ENCODE measurements around the gene LETM1. TPM values are rescaled to one million over a fixed set of nuclear protein-coding genes. Genes with fewer than 3 reads are reported as not detected.
A peak's percentile ranks its signal among the peaks of the same experiment; 100 is the strongest.

The LETM1 gene
- polyA plus RNA-seq, 1 donor = 27.4 TPM

GRCh38 chr4:1808396-1808795 lies 47.6 kb downstream of the LETM1 start:
- Histone ChIP-seq H3K9me3 (ENCODE audit: control insufficient read depth, low read depth, low read length) (peaks cover 2% of the 10 kb centered on the region), H3K4me3 (ENCODE audit: low read length) (no peak overlapping the region), H3K27me3 (ENCODE audit: control insufficient read depth, insufficient read depth, low read length) (no peaks in the 10 kb centered on the region), H3K36me3 (ENCODE audit: control insufficient read depth, insufficient read depth, low read length) (peaks cover 63% of the 10 kb centered on the region), H3K4me1 (ENCODE audit: control insufficient read depth, insufficient read depth, low read length) (peaks cover 54% of the 10 kb centered on the region), H3K27ac (ENCODE audit: low read length) (peak overlapping the region; percentile 36)
- WGBS (ENCODE audit: insufficient coverage, low lambda C conversion rate) = no CpG with 5 or more reads among the region's 6 CpGs
- no peak for DNase-seq

- Histone ChIP-seq H3K4me3 (ENCODE audit: low read length) (no peak overlapping the region), H3K4me1 (ENCODE audit: control insufficient read depth, insufficient read depth, low read length) (peaks cover 57% of the 10 kb centered on the region), H3K27me3 (ENCODE audit: control insufficient read depth, insufficient read depth, low read length) (no peaks in the 10 kb centered on the region), H3K9me3 (ENCODE audit: control insufficient read depth, low read depth, low read length) (peaks cover 6% of the 10 kb centered on the region), H3K36me3 (ENCODE audit: control insufficient read depth, insufficient read depth, low read length) (peaks cover 66% of the 10 kb centered on the region), H3K27ac (ENCODE audit: low read length) (no peak overlapping the region)
- no CpG with 5 or more reads among the region's 16 CpGs for WGBS (ENCODE audit: insufficient coverage, low lambda C conversion rate)
- no peak for DNase-seq
These were observed 48.6 kb downstream of the LETM1 start for GRCh38 chr4:1807332-1807777.

- no peak for DNase-seq
These were observed 49.2 kb downstream of the LETM1 start for GRCh38 chr4:1806596-1807331.

GRCh38 chr4:1806223-1806564 lies 49.8 kb downstream of the LETM1 start:
- H3K4me1 ChIP-seq (ENCODE audit: control insufficient read depth, insufficient read depth, low read length) = peaks cover 65% of the 10 kb centered on the region
- WGBS (ENCODE audit: insufficient coverage, low lambda C conversion rate) = no CpG with 5 or more reads among the region's 11 CpGs
- no peak overlapping the region for H3K4me3 ChIP-seq (ENCODE audit: low read length)
- peaks cover 18% of the 10 kb centered on the region for H3K9me3 ChIP-seq (ENCODE audit: control insufficient read depth, low read depth, low read length)
- H3K27me3 ChIP-seq (ENCODE audit: control insufficient read depth, insufficient read depth, low read length) = no peaks in the 10 kb centered on the region
- H3K27ac ChIP-seq (ENCODE audit: low read length) = no peak overlapping the region
- H3K36me3 ChIP-seq (ENCODE audit: control insufficient read depth, insufficient read depth, low read length) = peaks cover 74% of the 10 kb centered on the region
- DNase-seq = no peak

More at GRCh38 chr4:1806596-1807331, 49.2 kb downstream of the LETM1 start:
- Histone ChIP-seq H3K4me1 (ENCODE audit: control insufficient read depth, insufficient read depth, low read length) (peaks cover 61% of the 10 kb centered on the region), H3K36me3 (ENCODE audit: control insufficient read depth, insufficient read depth, low read length) (peaks cover 72% of the 10 kb centered on the region), H3K27ac (ENCODE audit: low read length) (no peak overlapping the region), H3K27me3 (ENCODE audit: control insufficient read depth, insufficient read depth, low read length) (no peaks in the 10 kb centered on the region), H3K9me3 (ENCODE audit: control insufficient read depth, low read depth, low read length) (peaks cover 12% of the 10 kb centered on the region), H3K4me3 (ENCODE audit: low read length) (no peak overlapping the region)
- WGBS (ENCODE audit: insufficient coverage, low lambda C conversion rate) = no CpG with 5 or more reads among the region's 41 CpGs

- Histone ChIP-seq H3K9me3 (ENCODE audit: control insufficient read depth, low read depth, low read length) (peaks cover 19% of the 10 kb centered on the region), H3K27me3 (ENCODE audit: control insufficient read depth, insufficient read depth, low read length) (no peaks in the 10 kb centered on the region), H3K4me1 (ENCODE audit: control insufficient read depth, insufficient read depth, low read length) (peaks cover 71% of the 10 kb centered on the region), H3K4me3 (ENCODE audit: low read length) (no peak overlapping the region), H3K27ac (ENCODE audit: low read length) (no peak overlapping the region), H3K36me3 (ENCODE audit: control insufficient read depth, insufficient read depth, low read length) (peaks cover 78% of the 10 kb centered on the region)
- DNase-seq = no peak
- WGBS (ENCODE audit: insufficient coverage, low lambda C conversion rate) = no CpG with 5 or more reads among the region's 47 CpGs
These were observed 50.3 kb downstream of the LETM1 start for GRCh38 chr4:1805493-1806222.

- peaks cover 19% of the 10 kb centered on the region for H3K9me3 ChIP-seq (ENCODE audit: control insufficient read depth, low read depth, low read length)
- peaks cover 82% of the 10 kb centered on the region for H3K36me3 ChIP-seq (ENCODE audit: control insufficient read depth, insufficient read depth, low read length)
- no peak overlapping the region for H3K4me3 ChIP-seq (ENCODE audit: low read length)
- H3K4me1 ChIP-seq (ENCODE audit: control insufficient read depth, insufficient read depth, low read length) = peaks cover 79% of the 10 kb centered on the region
- no peak overlapping the region for H3K27ac ChIP-seq (ENCODE audit: low read length)
- no peak for DNase-seq
- no CpG with 5 or more reads among the region's 37 CpGs for WGBS (ENCODE audit: insufficient coverage, low lambda C conversion rate)
- no peaks in the 10 kb centered on the region for H3K27me3 ChIP-seq (ENCODE audit: control insufficient read depth, insufficient read depth, low read length)
These were observed 51.1 kb downstream of the LETM1 start for GRCh38 chr4:1804638-1805492.

- Histone ChIP-seq H3K4me1 (ENCODE audit: control insufficient read depth, insufficient read depth, low read length) (peaks cover 79% of the 10 kb centered on the region), H3K9me3 (ENCODE audit: control insufficient read depth, low read depth, low read length) (peaks cover 19% of the 10 kb centered on the region), H3K36me3 (ENCODE audit: control insufficient read depth, insufficient read depth, low read length) (peaks cover 88% of the 10 kb centered on the region), H3K4me3 (ENCODE audit: low read length) (no peak overlapping the region), H3K27ac (ENCODE audit: low read length) (peak overlapping the region; percentile 20), H3K27me3 (ENCODE audit: control insufficient read depth, insufficient read depth, low read length) (no peaks in the 10 kb centered on the region)
- DNase-seq = no peak
- WGBS (ENCODE audit: insufficient coverage, low lambda C conversion rate) = no CpG with 5 or more reads among the region's 51 CpGs
These were observed 52.2 kb downstream of the LETM1 start for GRCh38 chr4:1803523-1804423.

GRCh38 chr4:1802720-1803522 lies 53.0 kb downstream of the LETM1 start:
- no CpG with 5 or more reads among the region's 71 CpGs for WGBS (ENCODE audit: insufficient coverage, low lambda C conversion rate)
- no peaks in the 10 kb centered on the region for H3K27me3 ChIP-seq (ENCODE audit: control insufficient read depth, insufficient read depth, low read length)
- peaks cover 19% of the 10 kb centered on the region for H3K9me3 ChIP-seq (ENCODE audit: control insufficient read depth, low read depth, low read length)
- H3K4me3 ChIP-seq (ENCODE audit: low read length) = no peak overlapping the region
- DNase-seq = no peak
- peak overlapping the region; percentile 50 for H3K27ac ChIP-seq (ENCODE audit: low read length)
- H3K4me1 ChIP-seq (ENCODE audit: control insufficient read depth, insufficient read depth, low read length) = peaks cover 77% of the 10 kb centered on the region
- peaks cover 84% of the 10 kb centered on the region for H3K36me3 ChIP-seq (ENCODE audit: control insufficient read depth, insufficient read depth, low read length)

GRCh38 chr4:1802151-1802715 lies 53.7 kb downstream of the LETM1 start:
- Histone ChIP-seq H3K36me3 (ENCODE audit: control insufficient read depth, insufficient read depth, low read length) (peaks cover 82% of the 10 kb centered on the region), H3K27ac (ENCODE audit: low read length) (peak overlapping the region; percentile 83), H3K4me3 (ENCODE audit: low read length) (peak overlapping the region; percentile 14), H3K4me1 (ENCODE audit: control insufficient read depth, insufficient read depth, low read length) (peaks cover 78% of the 10 kb centered on the region), H3K27me3 (ENCODE audit: control insufficient read depth, insufficient read depth, low read length) (no peaks in the 10 kb centered on the region), H3K9me3 (ENCODE audit: control insufficient read depth, low read depth, low read length) (peaks cover 19% of the 10 kb centered on the region)
- DNase-seq = peak; percentile 87 to 95
- WGBS (ENCODE audit: insufficient coverage, low lambda C conversion rate) = no CpG with 5 or more reads among the region's 22 CpGs

Data from large intestine (tissue), 3 donors.